GM12892 (cell line): Measurements from ENCODE around the gene SERPINI1.

Source experiments
- DNase-seq: peaks from one replicate; pipeline ENCODE4 v3.0.0; 2011; ENCODE audit not compliant: insufficient read length
- FAIRE-seq: peaks from 2 replicates; lab custom pipeline; 2011; peaks lifted over from hg19 to GRCh38; lab: Jason Lieb, UNC
- POLR2A ChIP-seq: IDR thresholded peaks from 2 replicates; pipeline ENCODE4 v1.6.1; 2011; ENCODE audit warnings: low read depth, low read length, control low read depth
- POLR2AphosphoS5 ChIP-seq: IDR thresholded peaks from 2 replicates; pipeline ENCODE4 v1.6.1; 2011; ENCODE audit warnings: low read depth, low read length, control low read depth
- TAF1 ChIP-seq: IDR thresholded peaks from 2 replicates; pipeline ENCODE4 v1.6.1; 2011; ENCODE audit warnings: low read depth, mild to moderate bottlenecking, control low read depth, low read length, borderline replicate concordance

Gene SERPINI1

GRCh38 chr3:167839460-167840134 is 104.1 kb downstream of the SERPINI1 start:
- no peak for DNase-seq
- no peak for TF ChIP-seq POLR2AphosphoS5
- TF ChIP-seq POLR2A = no peak
- no peak for TF ChIP-seq TAF1
- FAIRE-seq = no peak

GRCh38 chr3:167840247-167840646 is 104.7 kb downstream of the SERPINI1 start:
- no peak for FAIRE-seq
- no peak for DNase-seq
- TF ChIP-seq TAF1 = no peak
- TF ChIP-seq POLR2A = no peak
- no peak for TF ChIP-seq POLR2AphosphoS5

GRCh38 chr3:167843481-167843880 is 108.0 kb downstream of the SERPINI1 start:
- TF ChIP-seq POLR2A (no peak), POLR2AphosphoS5 (no peak), TAF1 (no peak)
- FAIRE-seq (no peak), DNase-seq (no peak)

GRCh38 chr3:167843886-167844285 is 108.4 kb downstream of the SERPINI1 start:
- DNase-seq (no peak), FAIRE-seq (no peak)
- TF ChIP-seq TAF1 = no peak
- TF ChIP-seq POLR2AphosphoS5 = no peak
- no peak for TF ChIP-seq POLR2A

- no peak for DNase-seq
- no peak for TF ChIP-seq POLR2AphosphoS5
- no peak for TF ChIP-seq TAF1
- TF ChIP-seq POLR2A = no peak
- no peak for FAIRE-seq
Observed at GRCh38 chr3:167844528-167844927, 109.0 kb downstream of the SERPINI1 start.

GRCh38 chr3:167851171-167851570 is 115.7 kb downstream of the SERPINI1 start:
- no peak for FAIRE-seq
- TF ChIP-seq POLR2AphosphoS5 (no peak), TAF1 (no peak), POLR2A (no peak)
- DNase-seq = no peak

- DNase-seq = no peak
- FAIRE-seq = no peak
- TF ChIP-seq TAF1 (no peak), POLR2A (no peak), POLR2AphosphoS5 (no peak)
Observed at GRCh38 chr3:167851749-167852148, 116.2 kb downstream of the SERPINI1 start.

GRCh38 chr3:167852216-167852615 is 116.7 kb downstream of the SERPINI1 start:
- no peak for DNase-seq
- no peak for FAIRE-seq
- TF ChIP-seq TAF1 = no peak
- TF ChIP-seq POLR2A = no peak
- TF ChIP-seq POLR2AphosphoS5 = no peak

GRCh38 chr3:167854063-167854462 is 118.5 kb downstream of the SERPINI1 start:
- no peak for FAIRE-seq
- DNase-seq = no peak
- TF ChIP-seq TAF1 = no peak
- no peak for TF ChIP-seq POLR2A
- TF ChIP-seq POLR2AphosphoS5 = no peak

- FAIRE-seq = no peak
- TF ChIP-seq POLR2AphosphoS5 (no peak), TAF1 (no peak), POLR2A (no peak)
Observed at GRCh38 chr3:167854846-167855245, 119.3 kb downstream of the SERPINI1 start.

GRCh38 chr3:167855306-167855705 is 119.8 kb downstream of the SERPINI1 start:
- FAIRE-seq (no peak), DNase-seq (no peak)
- TF ChIP-seq TAF1 = no peak
- TF ChIP-seq POLR2A = no peak
- no peak for TF ChIP-seq POLR2AphosphoS5

More at GRCh38 chr3:167854846-167855245, 119.3 kb downstream of the SERPINI1 start:
- DNase-seq = no peak

- FAIRE-seq = no peak
- DNase-seq = no peak
- TF ChIP-seq TAF1 = no peak
Observed at GRCh38 chr3:167858865-167859264, 123.3 kb downstream of the SERPINI1 start.
